ENCODE data around the gene EBLN2.

EBLN2 gene

DNA sequence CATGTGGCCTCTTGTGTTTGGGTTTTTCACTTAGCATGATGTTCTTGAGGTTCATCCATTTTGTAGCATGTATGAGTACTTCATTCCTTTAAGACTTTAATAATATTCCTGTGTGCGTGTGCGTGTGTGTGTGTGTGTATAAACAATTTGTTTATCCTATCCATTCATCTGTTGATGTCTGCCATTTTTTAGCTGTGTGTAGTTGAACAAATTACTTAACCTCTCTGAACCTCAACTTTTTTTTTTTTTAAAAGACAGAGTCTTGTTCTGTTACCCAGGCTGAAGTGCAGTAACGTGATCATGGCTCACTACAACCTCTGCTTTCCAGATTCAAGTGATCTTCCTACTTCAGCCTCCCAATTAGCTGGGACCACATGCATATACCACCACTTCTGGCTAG lies 47.3 kb downstream of the EBLN2 start:
- no peak for DNase-seq

DNA sequence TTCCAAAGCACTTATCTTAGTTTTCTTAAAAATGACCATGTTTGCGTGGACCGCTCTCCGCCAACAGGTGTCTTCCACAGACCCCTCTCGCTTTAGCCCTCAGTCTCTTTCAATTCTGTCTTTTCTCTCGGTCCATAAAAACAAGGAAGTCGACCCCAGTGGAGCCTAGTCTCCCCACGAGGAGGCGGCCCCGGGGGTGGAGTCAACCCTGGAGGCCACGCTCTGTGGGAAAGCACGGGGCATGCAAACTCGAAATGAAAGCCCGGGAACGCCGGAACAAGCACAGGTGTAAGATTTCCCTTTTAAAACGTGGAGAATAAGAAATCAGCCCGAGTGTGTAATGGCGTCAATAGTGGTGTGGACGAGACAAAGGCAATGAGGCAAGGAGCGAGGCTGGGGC lies 49.1 kb downstream of the EBLN2 start:
- DNase-seq: no peak
